HepG2 (cell line): ENCODE results near the gene MFRP. TPM values are rescaled to one million over a fixed set of nuclear protein-coding genes. Genes with fewer than 3 reads are reported as not detected.

Source experiments
- ADNP ChIP-seq: sonication (generic); formaldehyde crosslinking; IDR thresholded peaks from 2 replicates; pipeline ENCODE4 v1.4.0; 2020; ENCODE audit warnings: missing genetic modification reagents
- BCL6 ChIP-seq: IDR thresholded peaks from 2 replicates; pipeline ENCODE4 v1.6.1; 2016; ENCODE audit warnings: missing genetic modification reagents, missing compliant biosample characterization
- CHD2 ChIP-seq: IDR thresholded peaks from 2 replicates; pipeline ENCODE4 v1.6.1; 2011; ENCODE audit warnings: low read depth, low read length, improper control_type of control experiment
- DBP ChIP-seq: sonication (generic); formaldehyde crosslinking; IDR thresholded peaks from 2 replicates; pipeline ENCODE4 v1.4.0; 2020; ENCODE audit warnings: missing genetic modification reagents; ENCODE audit errors: not compliant biosample characterization
- ERF ChIP-seq: IDR thresholded peaks from 2 replicates; pipeline ENCODE4 v1.6.1; 2018; ENCODE audit warnings: missing biosample characterization, missing genetic modification reagents
- GZF1 ChIP-seq: sonication (generic); formaldehyde crosslinking; IDR thresholded peaks from 2 replicates; pipeline ENCODE4 v1.5.1; 2020; ENCODE audit warnings: mild to moderate bottlenecking, missing genetic modification reagents
- MEIS1 ChIP-seq: sonication (generic); formaldehyde crosslinking; IDR thresholded peaks from 2 replicates; pipeline ENCODE4 v1.9.0; 2021; ENCODE audit warnings: mild to moderate bottlenecking, missing genetic modification reagents, moderate library complexity, borderline replicate concordance
- MTF2 ChIP-seq: sonication (generic); formaldehyde crosslinking; IDR thresholded peaks from 2 replicates; pipeline ENCODE4 v1.5.0; 2020; ENCODE audit warnings: missing genetic modification reagents, borderline replicate concordance
- PAX8 ChIP-seq: sonication (generic); formaldehyde crosslinking; IDR thresholded peaks from 2 replicates; pipeline ENCODE4 v1.8.0; 2022; ENCODE audit warnings: mild to moderate bottlenecking, missing genetic modification reagents, borderline replicate concordance
- RORA ChIP-seq: sonication (generic); formaldehyde crosslinking; IDR thresholded peaks from 2 replicates; pipeline ENCODE4 v1.5.0; 2020; ENCODE audit warnings: mild to moderate bottlenecking, missing genetic modification reagents, moderate library complexity
- SCMH1 ChIP-seq: sonication (generic); formaldehyde crosslinking; IDR thresholded peaks from 2 replicates; pipeline ENCODE4 v1.9.0; 2021; ENCODE audit warnings: missing genetic modification reagents, mild to moderate bottlenecking, borderline replicate concordance
- SRSF9 ChIP-seq: fragments of 200-400 bp; formaldehyde crosslinking; IDR thresholded peaks from 2 replicates; pipeline ENCODE4 v1.6.1; 2018; ENCODE audit warnings: borderline replicate concordance, mild to moderate bottlenecking, low read depth, low read length; ENCODE audit not compliant: insufficient read depth, poor library complexity, severe bottlenecking
- STAG1 ChIP-seq: sonication (generic); formaldehyde crosslinking; IDR thresholded peaks from 2 replicates; pipeline ENCODE4 v1.4.0; 2020; ENCODE audit warnings: missing genetic modification reagents
- YY1 ChIP-seq: IDR thresholded peaks from 2 replicates; pipeline ENCODE4 v1.6.1; 2011; ENCODE audit warnings: low read length, low read depth, moderate library complexity, mild to moderate bottlenecking; ENCODE audit not compliant: insufficient read depth, insufficient replicate concordance
- ZC3H13 ChIP-seq: sonication (generic); formaldehyde crosslinking; IDR thresholded peaks from 2 replicates; pipeline ENCODE4 v1.8.1; 2023; ENCODE audit warnings: mild to moderate bottlenecking, missing genetic modification reagents, moderate library complexity
- ZNF496 ChIP-seq: sonication (generic); formaldehyde crosslinking; IDR thresholded peaks from 2 replicates; pipeline ENCODE4 v1.8.1; 2023; ENCODE audit warnings: mild to moderate bottlenecking, moderate library complexity, missing genetic modification reagents; ENCODE audit not compliant: insufficient replicate concordance
- ZNF570 ChIP-seq: sonication (generic); formaldehyde crosslinking; IDR thresholded peaks from 2 replicates; pipeline ENCODE4 v1.4.0; 2020; ENCODE audit warnings: mild to moderate bottlenecking, missing genetic modification reagents, borderline replicate concordance
- ZNF577 ChIP-seq: sonication (generic); formaldehyde crosslinking; IDR thresholded peaks from 2 replicates; pipeline ENCODE4 v1.4.0; 2020; ENCODE audit warnings: mild to moderate bottlenecking, low read depth, missing genetic modification reagents, borderline replicate concordance
- ZNF777 ChIP-seq: sonication (generic); formaldehyde crosslinking; IDR thresholded peaks from 2 replicates; pipeline ENCODE4 v1.4.0; 2020; ENCODE audit warnings: missing genetic modification reagents
- ZNF788 ChIP-seq: sonication (generic); formaldehyde crosslinking; IDR thresholded peaks from 2 replicates; pipeline ENCODE4 v1.5.0; 2020; ENCODE audit warnings: mild to moderate bottlenecking, missing genetic modification reagents, borderline replicate concordance
- polyA plus RNA-seq, 8 experiments: library from polyadenylated mRNA; depleted of rRNA in 3 of 8; stranded (reverse) in 7 of 8; unstranded in 1 of 8; fragments of >200 nt; fragmentation: Illumina TruSeq in 4 of 8; extraction: Trizol in 4 of 8; gene quantifications; 2 replicates each; pipeline versions ENCODE4 v1.2.1 to v1.2.3, GENCODE V29; 2011 to 2016; ENCODE audit warnings: low read depth in 4 of 8, missing spikeins in 1 of 8, mixed read lengths in 1 of 8; ENCODE audit not compliant: insufficient read depth in 1 of 8
- total RNA-seq, 5 experiments: library from RNA; depleted of rRNA; stranded (reverse); fragments of >200 nt; fragmentation: Illumina TruSeq; extraction: Trizol; gene quantifications; 2 replicates each; pipeline ENCODE4 v1.2.3, GENCODE V29; 2016; ENCODE audit warnings: low read depth in 1 of 5
- TF ChIP-seq, protein P1 (sequence below): sonication (generic); formaldehyde crosslinking; IDR thresholded peaks from 2 replicates; pipeline ENCODE4 v1.4.0; 2020; ENCODE audit warnings: missing genetic modification reagents, borderline replicate concordance
- TF ChIP-seq, protein P2 (sequence below): sonication (generic); formaldehyde crosslinking; IDR thresholded peaks from 2 replicates; pipeline ENCODE4 v1.5.1; 2020; ENCODE audit warnings: missing genetic modification reagents, mild to moderate bottlenecking, borderline replicate concordance

Gene MFRP
- total and polyA plus RNA-seq, 2 of the 13 experiments (the other 11 are each of a cell fraction or from before 2014, with no cell fraction given): not detected

GRCh38 chr11:119352857-119353260 lies 6.4 kb upstream of the MFRP start (continued):
- TF ChIP-seq YY1 (no peak), STAG1 (CRISPR knock-in tag) (no peak), BCL6 (CRISPR knock-in tag) (peak; percentile 53), ZNF788 (no peak), ZC3H13 (CRISPR knock-in tag) (no peak), MEIS1 (CRISPR knock-in tag) (no peak), RORA (no peak), ERF (peak; percentile 53; the same call in 1 of the 2 replicates), SCMH1 (no peak), GZF1 (CRISPR knock-in tag) (no peak), DBP (CRISPR knock-in tag) (no peak), ZNF570 (CRISPR knock-in tag) (no peak), ADNP (no peak), ZNF577 (CRISPR knock-in tag) (no peak), PAX8 (CRISPR knock-in tag) (no peak), ZNF777 (no peak), MTF2 (CRISPR knock-in tag) (no peak), ZNF496 (no peak), SRSF9 (no peak), CHD2 (no peak)
- TF ChIP-seq, protein P1, sequence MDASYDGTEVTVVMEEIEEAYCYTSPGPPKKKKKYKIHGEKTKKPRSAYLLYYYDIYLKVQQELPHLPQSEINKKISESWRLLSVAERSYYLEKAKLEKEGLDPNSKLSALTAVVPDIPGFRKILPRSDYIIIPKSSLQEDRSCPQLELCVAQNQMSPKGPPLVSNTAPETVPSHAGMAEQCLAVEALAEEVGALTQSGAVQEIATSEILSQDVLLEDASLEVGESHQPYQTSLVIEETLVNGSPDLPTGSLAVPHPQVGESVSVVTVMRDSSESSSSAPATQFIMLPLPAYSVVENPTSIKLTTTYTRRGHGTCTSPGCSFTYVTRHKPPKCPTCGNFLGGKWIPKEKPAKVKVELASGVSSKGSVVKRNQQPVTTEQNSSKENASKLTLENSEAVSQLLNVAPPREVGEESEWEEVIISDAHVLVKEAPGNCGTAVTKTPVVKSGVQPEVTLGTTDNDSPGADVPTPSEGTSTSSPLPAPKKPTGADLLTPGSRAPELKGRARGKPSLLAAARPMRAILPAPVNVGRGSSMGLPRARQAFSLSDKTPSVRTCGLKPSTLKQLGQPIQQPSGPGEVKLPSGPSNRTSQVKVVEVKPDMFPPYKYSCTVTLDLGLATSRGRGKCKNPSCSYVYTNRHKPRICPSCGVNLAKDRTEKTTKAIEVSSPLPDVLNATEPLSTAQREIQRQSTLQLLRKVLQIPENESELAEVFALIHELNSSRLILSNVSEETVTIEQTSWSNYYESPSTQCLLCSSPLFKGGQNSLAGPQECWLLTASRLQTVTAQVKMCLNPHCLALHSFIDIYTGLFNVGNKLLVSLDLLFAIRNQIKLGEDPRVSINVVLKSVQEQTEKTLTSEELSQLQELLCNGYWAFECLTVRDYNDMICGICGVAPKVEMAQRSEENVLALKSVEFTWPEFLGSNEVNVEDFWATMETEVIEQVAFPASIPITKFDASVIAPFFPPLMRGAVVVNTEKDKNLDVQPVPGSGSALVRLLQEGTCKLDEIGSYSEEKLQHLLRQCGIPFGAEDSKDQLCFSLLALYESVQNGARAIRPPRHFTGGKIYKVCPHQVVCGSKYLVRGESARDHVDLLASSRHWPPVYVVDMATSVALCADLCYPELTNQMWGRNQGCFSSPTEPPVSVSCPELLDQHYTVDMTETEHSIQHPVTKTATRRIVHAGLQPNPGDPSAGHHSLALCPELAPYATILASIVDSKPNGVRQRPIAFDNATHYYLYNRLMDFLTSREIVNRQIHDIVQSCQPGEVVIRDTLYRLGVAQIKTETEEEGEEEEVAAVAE (CRISPR knock-in tag): 0 out of 2 replicates have a peak, but pooled peaks have one; percentile 11
- TF ChIP-seq, protein P2, sequence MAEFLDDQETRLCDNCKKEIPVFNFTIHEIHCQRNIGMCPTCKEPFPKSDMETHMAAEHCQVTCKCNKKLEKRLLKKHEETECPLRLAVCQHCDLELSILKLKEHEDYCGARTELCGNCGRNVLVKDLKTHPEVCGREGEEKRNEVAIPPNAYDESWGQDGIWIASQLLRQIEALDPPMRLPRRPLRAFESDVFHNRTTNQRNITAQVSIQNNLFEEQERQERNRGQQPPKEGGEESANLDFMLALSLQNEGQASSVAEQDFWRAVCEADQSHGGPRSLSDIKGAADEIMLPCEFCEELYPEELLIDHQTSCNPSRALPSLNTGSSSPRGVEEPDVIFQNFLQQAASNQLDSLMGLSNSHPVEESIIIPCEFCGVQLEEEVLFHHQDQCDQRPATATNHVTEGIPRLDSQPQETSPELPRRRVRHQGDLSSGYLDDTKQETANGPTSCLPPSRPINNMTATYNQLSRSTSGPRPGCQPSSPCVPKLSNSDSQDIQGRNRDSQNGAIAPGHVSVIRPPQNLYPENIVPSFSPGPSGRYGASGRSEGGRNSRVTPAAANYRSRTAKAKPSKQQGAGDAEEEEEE (CRISPR knock-in tag): no peak
